ENCODE results near the gene DENND2A. TPM values are rescaled to one million over a fixed set of nuclear protein-coding genes. Genes with fewer than 3 reads are reported as not detected.
"Not testable (repeated sequence)": the region's sequence is repeated elsewhere in the genome, so short reads cannot be mapped to it uniquely, and the experiment has no call there.

Gene DENND2A
- total RNA-seq, 2 donors from 2014 or later, result 7.4 to 9.2 TPM

- Histone ChIP-seq H3K27ac (no peak overlapping the region), H3K4me3 (no peak overlapping the region), H3K9ac (ENCODE audit: low read depth in 2 of 2, low read length in 2 of 2) (peak overlapping the region in 1 of 2 donors; percentile 21), H3K4me1 (no peaks in the 10 kb centered on the region), H3K36me3 (no peaks in the 10 kb centered on the region), H3K27me3 (no peaks in the 10 kb centered on the region), H3K9me3 (no peaks in the 10 kb centered on the region)
- TF ChIP-seq, protein P1, sequence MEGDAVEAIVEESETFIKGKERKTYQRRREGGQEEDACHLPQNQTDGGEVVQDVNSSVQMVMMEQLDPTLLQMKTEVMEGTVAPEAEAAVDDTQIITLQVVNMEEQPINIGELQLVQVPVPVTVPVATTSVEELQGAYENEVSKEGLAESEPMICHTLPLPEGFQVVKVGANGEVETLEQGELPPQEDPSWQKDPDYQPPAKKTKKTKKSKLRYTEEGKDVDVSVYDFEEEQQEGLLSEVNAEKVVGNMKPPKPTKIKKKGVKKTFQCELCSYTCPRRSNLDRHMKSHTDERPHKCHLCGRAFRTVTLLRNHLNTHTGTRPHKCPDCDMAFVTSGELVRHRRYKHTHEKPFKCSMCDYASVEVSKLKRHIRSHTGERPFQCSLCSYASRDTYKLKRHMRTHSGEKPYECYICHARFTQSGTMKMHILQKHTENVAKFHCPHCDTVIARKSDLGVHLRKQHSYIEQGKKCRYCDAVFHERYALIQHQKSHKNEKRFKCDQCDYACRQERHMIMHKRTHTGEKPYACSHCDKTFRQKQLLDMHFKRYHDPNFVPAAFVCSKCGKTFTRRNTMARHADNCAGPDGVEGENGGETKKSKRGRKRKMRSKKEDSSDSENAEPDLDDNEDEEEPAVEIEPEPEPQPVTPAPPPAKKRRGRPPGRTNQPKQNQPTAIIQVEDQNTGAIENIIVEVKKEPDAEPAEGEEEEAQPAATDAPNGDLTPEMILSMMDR (IDR thresholded peaks at IDR 0.05), result no peak
- no peak for DNase-seq
- intact Hi-C loops (cut with DNase I), result no loop called here
Observed at GRCh38 chr7:140506788-140507464, 133.7 kb downstream of the DENND2A start.

- no peak overlapping the region for H3K9ac ChIP-seq (ENCODE audit: low read depth in 2 of 2, low read length in 2 of 2)
- no peaks in the 10 kb centered on the region for H3K4me1 ChIP-seq
- no peaks in the 10 kb centered on the region for H3K36me3 ChIP-seq
- H3K27ac ChIP-seq, result peak overlapping the region; percentile 24
- intact Hi-C loops (cut with DNase I), result no loop called here
- no peaks in the 10 kb centered on the region for H3K9me3 ChIP-seq
- H3K4me3 ChIP-seq, result no peak overlapping the region
- TF ChIP-seq, protein P1 (IDR thresholded peaks at IDR 0.05), result no peak
- DNase-seq, result peak; percentile 69
- H3K27me3 ChIP-seq, result no peaks in the 10 kb centered on the region
Observed at GRCh38 chr7:140501966-140502365, 138.6 kb downstream of the DENND2A start.

DNA sequence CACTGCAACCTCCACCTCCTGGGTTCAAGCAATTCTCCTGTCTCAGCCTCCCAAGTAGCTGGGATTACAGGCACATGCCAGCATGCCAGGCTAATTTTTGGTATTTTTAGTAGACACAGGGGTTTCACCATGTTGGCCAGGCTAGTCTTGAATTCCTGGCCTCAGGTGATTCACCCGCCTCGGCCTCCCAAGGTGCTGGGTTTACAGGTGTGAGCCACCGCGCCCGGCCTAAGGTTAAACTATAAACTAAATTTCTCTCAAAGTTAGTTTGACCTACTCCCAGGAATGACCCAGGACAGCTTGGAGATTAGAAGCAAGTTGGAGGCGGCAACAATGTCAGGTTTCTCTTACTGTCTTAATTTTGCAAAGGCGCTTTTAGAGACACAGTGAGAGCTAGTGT is 142.8 kb downstream of the DENND2A start:
- H3K36me3 ChIP-seq; intact Hi-C loops (cut with DNase I); H3K27me3 ChIP-seq; H3K9me3 ChIP-seq; H3K4me3 ChIP-seq; H3K4me1 ChIP-seq; H3K9ac ChIP-seq (ENCODE audit: low read depth in 2 of 2, low read length in 2 of 2): not testable (repeated sequence)
- peak overlapping the region; percentile 32 for H3K27ac ChIP-seq
- DNase-seq, result peak; percentile 60

DNA sequence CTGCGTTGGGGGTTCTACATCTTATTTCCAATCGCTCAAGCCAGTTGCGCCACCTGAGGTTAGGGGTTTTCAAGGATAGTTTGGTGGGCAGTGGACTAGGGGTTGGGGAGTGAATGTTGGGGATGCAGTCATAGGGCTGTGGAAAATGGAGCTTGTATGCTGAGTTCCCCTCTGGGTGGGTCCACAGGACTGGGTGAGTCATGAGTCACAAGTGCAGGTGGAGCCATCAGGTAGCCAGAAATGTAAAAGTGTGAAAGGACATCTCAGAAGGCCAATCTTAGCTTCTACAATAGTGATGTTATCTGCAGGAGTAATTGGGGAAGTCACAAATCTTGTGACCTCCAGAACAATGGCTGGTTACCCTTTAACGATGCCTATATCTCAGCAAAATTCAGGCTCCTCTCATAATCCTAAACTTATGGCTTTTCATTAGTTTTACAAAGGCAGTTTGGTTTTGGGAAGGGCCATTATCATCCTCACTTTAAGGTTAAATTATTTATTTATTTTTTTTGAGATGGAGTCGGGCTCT is 143.3 kb downstream of the DENND2A start:
- peak; percentile 54 for DNase-seq
- TF ChIP-seq, protein P1 (IDR thresholded peaks at IDR 0.05), result no peak
- H3K27ac ChIP-seq, result peak overlapping the region; percentile 32

GRCh38 chr7:140495514-140496097 is 145.0 kb downstream of the DENND2A start:
- Histone ChIP-seq H3K4me1 (no peaks in the 10 kb centered on the region), H3K9me3 (no peaks in the 10 kb centered on the region), H3K36me3 (no peaks in the 10 kb centered on the region), H3K9ac (ENCODE audit: low read depth in 2 of 2, low read length in 2 of 2) (no peak overlapping the region), H3K27ac (no peak overlapping the region), H3K4me3 (no peak overlapping the region), H3K27me3 (no peaks in the 10 kb centered on the region)
- intact Hi-C loops (cut with DNase I), result no loop called here
- DNase-seq, result no peak
- TF ChIP-seq, protein P1 (IDR thresholded peaks at IDR 0.05), result no peak

More for the DNA sequence above, 143.3 kb downstream of the DENND2A start:
- H3K4me1 ChIP-seq, result no peaks in the 10 kb centered on the region
- no peaks in the 10 kb centered on the region for H3K9me3 ChIP-seq
- H3K27me3 ChIP-seq, result no peaks in the 10 kb centered on the region
- H3K36me3 ChIP-seq, result no peaks in the 10 kb centered on the region
- H3K9ac ChIP-seq (ENCODE audit: low read depth in 2 of 2, low read length in 2 of 2), result no peak overlapping the region
- no peak overlapping the region for H3K4me3 ChIP-seq
- intact Hi-C loops (cut with DNase I), result no loop called here

GRCh38 chr7:140494867-140495266 is 145.7 kb downstream of the DENND2A start:
- H3K9me3 ChIP-seq, result no peaks in the 10 kb centered on the region
- H3K4me3 ChIP-seq, result no peak overlapping the region
- no peaks in the 10 kb centered on the region for H3K27me3 ChIP-seq
- H3K27ac ChIP-seq, result no peak overlapping the region
- no peak overlapping the region for H3K9ac ChIP-seq (ENCODE audit: low read depth in 2 of 2, low read length in 2 of 2)
- intact Hi-C loops (cut with DNase I), result no loop called here
- no peak for DNase-seq
- TF ChIP-seq, protein P1 (IDR thresholded peaks at IDR 0.05), result no peak
- H3K36me3 ChIP-seq, result no peaks in the 10 kb centered on the region
- no peaks in the 10 kb centered on the region for H3K4me1 ChIP-seq
